Measurements from ENCODE around the gene DPAGT1. TPM values are rescaled to one million over a fixed set of nuclear protein-coding genes. Genes with fewer than 3 reads are reported as not detected.

Gene DPAGT1
- total RNA-seq, 1 experiment from 2014 or later = 63.5 TPM

DNA sequence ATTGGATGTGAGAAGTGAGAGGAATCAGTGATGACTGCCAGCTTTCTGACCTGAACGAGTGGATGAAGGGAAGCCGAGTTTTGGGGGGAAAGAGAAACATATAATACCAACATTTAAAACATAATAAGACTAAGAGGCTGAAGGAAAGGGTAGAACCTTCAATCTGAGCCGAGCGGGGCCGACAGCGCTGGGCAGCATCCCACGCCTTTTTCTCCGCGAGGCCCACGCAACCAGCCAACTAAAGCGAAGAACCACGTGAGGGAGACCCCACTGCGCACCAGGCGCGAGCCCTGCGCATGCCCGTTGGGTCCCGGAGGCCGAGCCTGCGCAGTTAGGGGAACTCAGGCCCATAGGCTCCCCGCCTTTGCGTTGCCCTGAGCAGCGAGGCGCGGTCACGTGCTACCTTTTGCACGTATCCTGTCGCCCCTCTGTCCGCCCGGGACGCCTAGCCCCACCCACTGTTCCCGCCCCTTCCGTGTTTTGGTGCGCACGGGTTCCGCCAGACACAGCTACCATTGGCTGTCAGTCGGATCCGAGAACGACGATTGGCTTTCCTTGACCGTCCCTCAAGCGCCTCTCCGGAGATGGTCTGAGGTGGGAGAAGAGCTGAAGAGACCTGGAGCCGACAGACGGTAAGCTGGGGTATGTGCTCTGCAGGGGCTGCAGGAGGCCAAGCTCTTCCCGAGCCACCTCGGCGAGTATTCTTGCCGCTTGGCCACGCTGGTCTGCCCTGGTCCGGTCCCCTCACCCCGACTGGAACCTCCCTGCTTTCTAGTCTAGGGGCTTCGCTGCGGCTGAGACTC is 19.6 kb upstream of the DPAGT1 start, which contains the start of gene HINFP (continued):
- TF ChIP-seq, protein P1, sequence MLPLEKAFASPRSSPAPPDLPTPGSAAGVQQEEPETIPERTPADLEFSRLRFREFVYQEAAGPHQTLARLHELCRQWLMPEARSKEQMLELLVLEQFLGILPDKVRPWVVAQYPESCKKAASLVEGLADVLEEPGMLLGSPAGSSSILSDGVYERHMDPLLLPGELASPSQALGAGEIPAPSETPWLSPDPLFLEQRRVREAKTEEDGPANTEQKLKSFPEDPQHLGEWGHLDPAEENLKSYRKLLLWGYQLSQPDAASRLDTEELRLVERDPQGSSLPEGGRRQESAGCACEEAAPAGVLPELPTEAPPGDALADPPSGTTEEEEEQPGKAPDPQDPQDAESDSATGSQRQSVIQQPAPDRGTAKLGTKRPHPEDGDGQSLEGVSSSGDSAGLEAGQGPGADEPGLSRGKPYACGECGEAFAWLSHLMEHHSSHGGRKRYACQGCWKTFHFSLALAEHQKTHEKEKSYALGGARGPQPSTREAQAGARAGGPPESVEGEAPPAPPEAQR (CRISPR knock-in tag; IDR thresholded peaks at IDR 0.05) = no peak
- TF ChIP-seq, protein P2, sequence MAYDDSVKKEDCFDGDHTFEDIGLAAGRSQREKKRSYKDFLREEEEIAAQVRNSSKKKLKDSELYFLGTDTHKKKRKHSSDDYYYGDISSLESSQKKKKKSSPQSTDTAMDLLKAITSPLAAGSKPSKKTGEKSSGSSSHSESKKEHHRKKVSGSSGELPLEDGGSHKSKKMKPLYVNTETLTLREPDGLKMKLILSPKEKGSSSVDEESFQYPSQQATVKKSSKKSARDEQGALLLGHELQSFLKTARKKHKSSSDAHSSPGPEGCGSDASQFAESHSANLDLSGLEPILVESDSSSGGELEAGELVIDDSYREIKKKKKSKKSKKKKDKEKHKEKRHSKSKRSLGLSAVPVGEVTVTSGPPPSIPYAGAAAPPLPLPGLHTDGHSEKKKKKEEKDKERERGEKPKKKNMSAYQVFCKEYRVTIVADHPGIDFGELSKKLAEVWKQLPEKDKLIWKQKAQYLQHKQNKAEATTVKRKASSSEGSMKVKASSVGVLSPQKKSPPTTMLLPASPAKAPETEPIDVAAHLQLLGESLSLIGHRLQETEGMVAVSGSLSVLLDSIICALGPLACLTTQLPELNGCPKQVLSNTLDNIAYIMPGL (CRISPR knock-in tag; IDR thresholded peaks at IDR 0.05) = no peak
- TF ChIP-seq, protein P3, sequence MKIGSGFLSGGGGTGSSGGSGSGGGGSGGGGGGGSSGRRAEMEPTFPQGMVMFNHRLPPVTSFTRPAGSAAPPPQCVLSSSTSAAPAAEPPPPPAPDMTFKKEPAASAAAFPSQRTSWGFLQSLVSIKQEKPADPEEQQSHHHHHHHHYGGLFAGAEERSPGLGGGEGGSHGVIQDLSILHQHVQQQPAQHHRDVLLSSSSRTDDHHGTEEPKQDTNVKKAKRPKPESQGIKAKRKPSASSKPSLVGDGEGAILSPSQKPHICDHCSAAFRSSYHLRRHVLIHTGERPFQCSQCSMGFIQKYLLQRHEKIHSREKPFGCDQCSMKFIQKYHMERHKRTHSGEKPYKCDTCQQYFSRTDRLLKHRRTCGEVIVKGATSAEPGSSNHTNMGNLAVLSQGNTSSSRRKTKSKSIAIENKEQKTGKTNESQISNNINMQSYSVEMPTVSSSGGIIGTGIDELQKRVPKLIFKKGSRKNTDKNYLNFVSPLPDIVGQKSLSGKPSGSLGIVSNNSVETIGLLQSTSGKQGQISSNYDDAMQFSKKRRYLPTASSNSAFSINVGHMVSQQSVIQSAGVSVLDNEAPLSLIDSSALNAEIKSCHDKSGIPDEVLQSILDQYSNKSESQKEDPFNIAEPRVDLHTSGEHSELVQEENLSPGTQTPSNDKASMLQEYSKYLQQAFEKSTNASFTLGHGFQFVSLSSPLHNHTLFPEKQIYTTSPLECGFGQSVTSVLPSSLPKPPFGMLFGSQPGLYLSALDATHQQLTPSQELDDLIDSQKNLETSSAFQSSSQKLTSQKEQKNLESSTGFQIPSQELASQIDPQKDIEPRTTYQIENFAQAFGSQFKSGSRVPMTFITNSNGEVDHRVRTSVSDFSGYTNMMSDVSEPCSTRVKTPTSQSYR (CRISPR knock-in tag; IDR thresholded peaks at IDR 0.05) = no peak

DNA sequence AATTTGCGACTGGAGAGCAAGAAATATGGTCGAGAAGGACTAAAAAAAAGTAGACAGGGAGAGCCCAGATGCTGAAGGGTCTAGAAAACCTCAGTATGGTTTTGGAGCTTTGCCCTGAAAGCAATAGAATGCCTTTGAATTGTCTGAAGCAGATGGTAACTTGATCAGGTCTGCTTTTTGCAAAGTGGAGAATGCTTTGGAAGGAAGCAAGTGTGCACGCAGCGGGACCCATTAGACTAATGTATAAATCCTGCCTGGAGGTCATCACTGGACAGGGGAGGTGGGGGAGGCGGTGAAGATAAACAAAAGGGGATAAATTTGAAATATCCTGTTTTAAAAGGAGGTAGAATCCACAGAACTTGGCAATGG is 19.0 kb upstream of the DPAGT1 start:
- DNase-seq (ENCODE audit: low spot score) (no peak), ATAC-seq (no peak)
- POLR2A ChIA-PET = interaction anchor here (1.0 kb wide), 1 partner anchor 19 kb away, joined by 4 read pairs; the partner anchor contains the start of gene DPAGT1
- H3K36me3 Mint-ChIP-seq = peaks cover 11% of the 10 kb centered on the region
- H3K4me1 Mint-ChIP-seq = peaks cover 23% of the 10 kb centered on the region
- TF ChIP-seq FOXK1 (CRISPR knock-in tag; IDR thresholded peaks at IDR 0.05) = no peak
- no peak for TF ChIP-seq JUN (CRISPR knock-in tag; IDR thresholded peaks at IDR 0.05)
- no peak for TF ChIP-seq HMGA2 (CRISPR knock-in tag; IDR thresholded peaks at IDR 0.05)
- TF ChIP-seq, protein P4, sequence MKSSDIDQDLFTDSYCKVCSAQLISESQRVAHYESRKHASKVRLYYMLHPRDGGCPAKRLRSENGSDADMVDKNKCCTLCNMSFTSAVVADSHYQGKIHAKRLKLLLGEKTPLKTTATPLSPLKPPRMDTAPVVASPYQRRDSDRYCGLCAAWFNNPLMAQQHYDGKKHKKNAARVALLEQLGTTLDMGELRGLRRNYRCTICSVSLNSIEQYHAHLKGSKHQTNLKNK (CRISPR knock-in tag; IDR thresholded peaks at IDR 0.05) = no peak
- TF ChIP-seq, protein P2 (CRISPR knock-in tag; IDR thresholded peaks at IDR 0.05) = no peak
- TF ChIP-seq ZNF671 (CRISPR knock-in tag; IDR thresholded peaks at IDR 0.05) = no peak
- TF ChIP-seq, protein P5, sequence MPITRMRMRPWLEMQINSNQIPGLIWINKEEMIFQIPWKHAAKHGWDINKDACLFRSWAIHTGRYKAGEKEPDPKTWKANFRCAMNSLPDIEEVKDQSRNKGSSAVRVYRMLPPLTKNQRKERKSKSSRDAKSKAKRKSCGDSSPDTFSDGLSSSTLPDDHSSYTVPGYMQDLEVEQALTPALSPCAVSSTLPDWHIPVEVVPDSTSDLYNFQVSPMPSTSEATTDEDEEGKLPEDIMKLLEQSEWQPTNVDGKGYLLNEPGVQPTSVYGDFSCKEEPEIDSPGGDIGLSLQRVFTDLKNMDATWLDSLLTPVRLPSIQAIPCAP (CRISPR knock-in tag; IDR thresholded peaks at IDR 0.05) = no peak
- no peak for TF ChIP-seq NR3C1 (CRISPR knock-in tag; conservative IDR thresholded peaks at IDR 0.05; ENCODE audit: low read depth)
- no peak for TF ChIP-seq RELA (CRISPR knock-in tag; IDR thresholded peaks at IDR 0.05; ENCODE audit: borderline replicate concordance)
- TF ChIP-seq, protein P6, sequence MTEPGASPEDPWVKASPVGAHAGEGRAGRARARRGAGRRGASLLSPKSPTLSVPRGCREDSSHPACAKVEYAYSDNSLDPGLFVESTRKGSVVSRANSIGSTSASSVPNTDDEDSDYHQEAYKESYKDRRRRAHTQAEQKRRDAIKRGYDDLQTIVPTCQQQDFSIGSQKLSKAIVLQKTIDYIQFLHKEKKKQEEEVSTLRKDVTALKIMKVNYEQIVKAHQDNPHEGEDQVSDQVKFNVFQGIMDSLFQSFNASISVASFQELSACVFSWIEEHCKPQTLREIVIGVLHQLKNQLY (CRISPR knock-in tag; IDR thresholded peaks at IDR 0.05) = no peak
- TF ChIP-seq TP53 (CRISPR knock-in tag; IDR thresholded peaks at IDR 0.05) = no peak
- no peaks in the 10 kb centered on the region; the same call in 1 of the 2 replicates for H3K27me3 Mint-ChIP-seq (ENCODE audit: low read depth)
- H3K4me3 Mint-ChIP-seq = peak overlapping the region; percentile 97
- CTCF ChIA-PET = interaction anchor here (1.0 to 2.0 kb wide), 5 partner anchors 18 to 260 kb away, joined by 3 to 9 read pairs (median 5); partner anchors contain the start of gene DPAGT1
- H3K27ac Mint-ChIP-seq = peak overlapping the region; percentile 67
- no peaks in the 10 kb centered on the region for H3K9me3 Mint-ChIP-seq

Measured in WTC11 (cell line).